Fibroblast of lung (primary cell): ENCODE results near the gene CCL3. TPM values are rescaled to one million over a fixed set of nuclear protein-coding genes. Genes with fewer than 3 reads are reported as not detected.
"Not testable (repeated sequence)": the region's sequence is repeated elsewhere in the genome, so short reads cannot be mapped to it uniquely, and the experiment has no call there.

Experiments
- DNase-seq, 2 donors: peaks; one replicate each; pipeline versions ENCODE4 v3.0.0 to v3.0.0-alpha.2; 2010; ENCODE audit warnings: low read depth in 2 of 2
- H2AFZ ChIP-seq: 2 replicates; pipeline ENCODE4 v1.5.1; 2012; ENCODE audit warnings: low read length, control low read depth, inconsistent platforms
- H3K27ac ChIP-seq: 2 replicates; pipeline ENCODE4 v1.5.1; 2011; ENCODE audit warnings: low read length, control low read depth; ENCODE audit not compliant: insufficient read depth
- H3K27me3 ChIP-seq: 2 replicates; pipeline ENCODE4 v1.5.1; 2011; ENCODE audit warnings: mild to moderate bottlenecking, low read length; ENCODE audit not compliant: control insufficient read depth, insufficient read depth
- H3K36me3 ChIP-seq: 2 replicates; pipeline ENCODE4 v1.5.1; 2011; ENCODE audit warnings: low read length; ENCODE audit not compliant: control insufficient read depth, insufficient read depth
- H3K4me1 ChIP-seq: 2 replicates; pipeline ENCODE4 v1.5.1; 2011; ENCODE audit warnings: low read length; ENCODE audit not compliant: control insufficient read depth, insufficient read depth; ENCODE audit errors: extremely low read depth
- H3K4me2 ChIP-seq: 2 replicates; pipeline ENCODE4 v1.5.1; 2011; ENCODE audit warnings: low read length, control low read depth; ENCODE audit not compliant: insufficient read depth; ENCODE audit errors: extremely low read depth
- H3K4me3 ChIP-seq, 4 experiments: fragments of 200-600 bp in 1 of 4; sonication (generic) in 1 of 4; replicated peaks in 1 of 4; 2 replicates each; pipeline ENCODE4 v1.5.1; 2011 to 2016; ENCODE audit warnings: low read length in 4 of 4, low read depth in 3 of 4, mild to moderate bottlenecking in 3 of 4, control low read depth in 2 of 4, inconsistent platforms in 1 of 4, mixed read lengths in 1 of 4; ENCODE audit not compliant: insufficient read depth in 1 of 4; ENCODE audit errors: control extremely low read depth in 1 of 4
- H3K79me2 ChIP-seq: 2 replicates; pipeline ENCODE4 v1.5.1; 2012; ENCODE audit warnings: mild to moderate bottlenecking, low read length, inconsistent platforms; ENCODE audit not compliant: control insufficient read depth, insufficient read depth
- H3K9ac ChIP-seq: 2 replicates; pipeline ENCODE4 v1.5.1; 2011; ENCODE audit warnings: mild to moderate bottlenecking, low read length, control low read depth; ENCODE audit not compliant: insufficient read depth
- H3K9me3 ChIP-seq: 2 replicates; pipeline ENCODE4 v1.5.1; 2012; ENCODE audit warnings: low read depth, low read length; ENCODE audit not compliant: control insufficient read depth, insufficient read depth
- H4K20me1 ChIP-seq: 2 replicates; pipeline ENCODE4 v1.5.1; 2011; ENCODE audit warnings: low read length; ENCODE audit not compliant: control insufficient read depth, insufficient read depth; ENCODE audit errors: extremely low read depth
- CTCF ChIP-seq, 2 donors: IDR thresholded peaks in 1 of 2; conservative IDR thresholded peaks in 1 of 2; 1 replicate in 1 of 2; 2 replicates in 1 of 2; pipeline ENCODE4 v1.5.1; 2011 to 2012; ENCODE audit warnings: low read length in 2 of 2, control low read depth in 1 of 2, inconsistent platforms in 1 of 2, low read depth in 1 of 2, mild to moderate bottlenecking in 1 of 2
- EZH2 ChIP-seq: IDR thresholded peaks from 2 replicates; pipeline ENCODE4 v1.5.1; 2012; ENCODE audit warnings: low read length, control low read depth, mild to moderate bottlenecking; ENCODE audit errors: missing control alignments
- polyA plus RNA-seq, 2 donors: library from polyadenylated mRNA; depleted of rRNA in 1 of 2; stranded (reverse) in 1 of 2; unstranded in 1 of 2; fragments of >200 nt; gene quantifications; 2 replicates each; pipeline ENCODE4 v1.2.1, GENCODE V29; 2011 to 2012; ENCODE audit warnings: missing spikeins in 1 of 2
- total RNA-seq: library from RNA; depleted of rRNA; stranded (reverse); fragments of >200 nt; gene quantifications from 2 replicates; pipeline ENCODE4 v1.2.1, GENCODE V29; 2014

The CCL3 gene
- total and polyA plus RNA-seq, 2 donors (not counting 1 experiment from before 2014, with no cell fraction given) = not detected

GRCh38 chr17:36086791-36087190 lies 3.2 kb downstream of the CCL3 start:
- no peaks in the 10 kb centered on the region for H3K36me3 ChIP-seq
- DNase-seq = no peak
- no peaks in the 10 kb centered on the region for H3K4me1 ChIP-seq
- H3K27me3 ChIP-seq = no peaks in the 10 kb centered on the region
- TF ChIP-seq CTCF (conservative IDR thresholded peaks at IDR 0.05 in 1 of 2, IDR thresholded peaks at IDR 0.05 in 1 of 2; ENCODE audit: low read depth in 1 of 2, low read length in 2 of 2) (no peak), EZH2 (no peak)
- H3K4me3 ChIP-seq = no peak overlapping the region
- no peak overlapping the region for H3K4me2 ChIP-seq
- no peak overlapping the region for H3K27ac ChIP-seq
- no peak overlapping the region for H2AFZ ChIP-seq
- H3K9me3 ChIP-seq = no peaks in the 10 kb centered on the region
- no peaks in the 10 kb centered on the region for H4K20me1 ChIP-seq
- H3K9ac ChIP-seq = no peak overlapping the region
- H3K79me2 ChIP-seq = no peaks in the 10 kb centered on the region

GRCh38 chr17:36085765-36086164 lies 4.2 kb downstream of the CCL3 start:
- TF ChIP-seq EZH2 (no peak), CTCF (conservative IDR thresholded peaks at IDR 0.05 in 1 of 2, IDR thresholded peaks at IDR 0.05 in 1 of 2; ENCODE audit: low read depth in 1 of 2, low read length in 2 of 2) (no peak)
- no peak overlapping the region for H3K4me3 ChIP-seq
- DNase-seq = peak in 1 of 2 donors; percentile 6
- no peaks in the 10 kb centered on the region for H3K4me1 ChIP-seq
- no peak overlapping the region for H3K9ac ChIP-seq
- H3K27me3 ChIP-seq = no peaks in the 10 kb centered on the region
- H3K79me2 ChIP-seq = no peaks in the 10 kb centered on the region
- H3K4me2 ChIP-seq = no peak overlapping the region
- no peak overlapping the region for H3K27ac ChIP-seq
- no peak overlapping the region for H2AFZ ChIP-seq
- H3K36me3 ChIP-seq = no peaks in the 10 kb centered on the region
- no peaks in the 10 kb centered on the region for H4K20me1 ChIP-seq
- H3K9me3 ChIP-seq = no peaks in the 10 kb centered on the region

- H3K9me3 ChIP-seq, H4K20me1 ChIP-seq, H3K79me2 ChIP-seq, H2AFZ ChIP-seq, H3K27me3 ChIP-seq, H3K4me2 ChIP-seq, H3K4me3 ChIP-seq, DNase-seq, H3K4me1 ChIP-seq, H3K27ac ChIP-seq, H3K36me3 ChIP-seq, H3K9ac ChIP-seq: not testable (repeated sequence)
Observed at GRCh38 chr17:36083691-36084090, 6.3 kb downstream of the CCL3 start.

GRCh38 chr17:36082482-36083120 lies 7.3 kb downstream of the CCL3 start:
- H2AFZ ChIP-seq, H3K27me3 ChIP-seq, H3K9me3 ChIP-seq, H3K4me1 ChIP-seq, DNase-seq, H3K36me3 ChIP-seq, H3K9ac ChIP-seq, H3K4me2 ChIP-seq, H3K4me3 ChIP-seq, H3K27ac ChIP-seq, H3K79me2 ChIP-seq, H4K20me1 ChIP-seq: not testable (repeated sequence)

GRCh38 chr17:36081681-36082471 lies 8.1 kb downstream of the CCL3 start:
- H3K27me3 ChIP-seq = not testable (repeated sequence)

More at GRCh38 chr17:36081681-36082471, 8.1 kb downstream of the CCL3 start:
- DNase-seq, H3K36me3 ChIP-seq, H3K9ac ChIP-seq, H3K79me2 ChIP-seq, H4K20me1 ChIP-seq, H3K4me3 ChIP-seq, H3K4me2 ChIP-seq, H3K9me3 ChIP-seq, H3K27ac ChIP-seq, H3K4me1 ChIP-seq, H2AFZ ChIP-seq: not testable (repeated sequence)
